Measurements from ENCODE around the gene FBXO40. TPM values are rescaled to one million over a fixed set of nuclear protein-coding genes. Genes with fewer than 3 reads are reported as not detected.

FBXO40 gene, protein sequence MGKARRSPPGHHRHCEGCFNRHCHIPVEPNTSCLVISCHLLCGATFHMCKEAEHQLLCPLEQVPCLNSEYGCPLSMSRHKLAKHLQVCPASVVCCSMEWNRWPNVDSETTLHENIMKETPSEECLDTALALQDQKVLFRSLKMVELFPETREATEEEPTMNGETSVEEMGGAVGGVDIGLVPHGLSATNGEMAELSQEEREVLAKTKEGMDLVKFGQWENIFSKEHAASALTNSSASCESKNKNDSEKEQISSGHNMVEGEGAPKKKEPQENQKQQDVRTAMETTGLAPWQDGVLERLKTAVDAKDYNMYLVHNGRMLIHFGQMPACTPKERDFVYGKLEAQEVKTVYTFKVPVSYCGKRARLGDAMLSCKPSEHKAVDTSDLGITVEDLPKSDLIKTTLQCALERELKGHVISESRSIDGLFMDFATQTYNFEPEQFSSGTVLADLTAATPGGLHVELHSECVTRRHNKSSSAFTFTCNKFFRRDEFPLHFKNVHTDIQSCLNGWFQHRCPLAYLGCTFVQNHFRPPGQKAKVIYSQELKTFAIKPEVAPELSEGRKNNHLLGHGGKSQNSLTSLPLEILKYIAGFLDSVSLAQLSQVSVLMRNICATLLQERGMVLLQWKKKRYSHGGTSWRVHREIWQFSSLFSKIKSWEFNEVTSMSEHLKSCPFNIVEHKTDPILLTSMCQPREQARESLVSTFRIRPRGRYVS
- 0.15 TPM for polyA plus RNA-seq (2013)

DNA sequence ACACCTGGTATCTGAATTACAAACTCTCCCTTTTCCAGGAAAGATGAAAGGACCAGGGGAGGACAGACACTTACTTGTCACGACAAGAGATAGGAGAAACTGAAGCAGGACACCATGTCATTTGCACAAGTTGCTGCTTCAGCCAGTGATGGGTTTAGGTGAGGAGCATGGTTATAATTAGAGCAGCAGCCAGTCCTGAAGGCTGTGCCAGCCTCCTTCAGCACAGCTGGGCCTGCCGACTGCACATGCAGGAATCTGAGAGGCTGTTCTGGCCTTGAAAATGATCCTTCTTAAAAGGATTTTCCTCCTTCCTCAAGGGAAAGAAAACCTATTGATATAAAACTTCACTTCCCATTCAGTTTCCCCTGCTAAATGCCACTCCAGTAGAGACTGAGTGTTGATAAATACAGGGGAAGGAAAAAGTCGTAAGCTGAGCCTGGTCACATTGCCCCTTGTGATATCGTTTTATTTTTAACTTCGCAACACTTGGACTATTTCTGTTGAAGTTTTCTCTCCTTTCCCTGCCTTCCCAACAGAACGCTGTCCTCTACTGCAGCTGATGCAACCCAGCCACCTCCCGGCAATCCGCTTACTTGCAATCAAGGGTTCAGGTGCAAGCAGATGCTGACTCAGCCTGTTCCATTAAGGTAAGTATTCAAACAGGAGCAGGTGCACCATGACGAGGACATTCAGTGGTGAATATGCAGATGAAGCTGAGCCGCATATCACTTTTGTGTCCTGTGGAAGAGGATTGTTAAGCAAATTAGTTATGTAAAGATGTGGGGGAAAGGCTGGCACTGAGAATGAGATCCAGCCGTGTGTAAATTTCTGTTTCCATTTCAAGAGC, at the start of gene FBXO40:
TSS of gene FBXO40 (plus strand) at position 524 of the 847 bp plus-strand sequence. CDS start 27,197 bp downstream, outside the sequence.
- H3K4me1 ChIP-seq (ENCODE audit: control extremely low read depth in 1 of 4, control insufficient read depth in 4 of 4, insufficient read depth in 4 of 4, low read length in 3 of 4) = no peaks in the 10 kb centered on the region
- H3K4me3 ChIP-seq (ENCODE audit: control insufficient read depth in 1 of 7, extremely low read depth in 1 of 7, insufficient read depth in 4 of 7, low read depth in 2 of 7, low read length in 6 of 7) = no peak within 1 kb of the TSS
- no peaks in the 10 kb centered on the region for H3K36me3 ChIP-seq (ENCODE audit: control insufficient read depth in 4 of 4, insufficient read depth in 4 of 4, low read length in 3 of 4)
- POLR2A ChIA-PET = no interaction called here
- CTCF ChIA-PET = interaction anchor here (1.3 kb wide), 1 partner anchor 11 kb away, joined by 3 read pairs; no protein-coding TSS in a partner anchor
- 84% methylated on average over 10 of the region's 11 CpGs for WGBS (ENCODE audit: insufficient coverage)
- no peaks in the 10 kb centered on the region for H3K9me3 ChIP-seq (ENCODE audit: control extremely low read depth in 1 of 5, control insufficient read depth in 4 of 5, insufficient read depth in 2 of 5, low read depth in 1 of 5, low read length in 4 of 5)
- DNase-seq = no peak
- H3K27ac ChIP-seq (ENCODE audit: insufficient read depth in 1 of 2, low read depth in 1 of 2, low read length in 2 of 2, poor library complexity in 1 of 2, severe bottlenecking in 2 of 2) = no peak within 1 kb of the TSS
- no peaks in the 10 kb centered on the region for H3K27me3 ChIP-seq (replicated peaks in 2 of 5; ENCODE audit: control insufficient read depth in 4 of 5, insufficient read depth in 5 of 5, low read length in 4 of 5)

DNA sequence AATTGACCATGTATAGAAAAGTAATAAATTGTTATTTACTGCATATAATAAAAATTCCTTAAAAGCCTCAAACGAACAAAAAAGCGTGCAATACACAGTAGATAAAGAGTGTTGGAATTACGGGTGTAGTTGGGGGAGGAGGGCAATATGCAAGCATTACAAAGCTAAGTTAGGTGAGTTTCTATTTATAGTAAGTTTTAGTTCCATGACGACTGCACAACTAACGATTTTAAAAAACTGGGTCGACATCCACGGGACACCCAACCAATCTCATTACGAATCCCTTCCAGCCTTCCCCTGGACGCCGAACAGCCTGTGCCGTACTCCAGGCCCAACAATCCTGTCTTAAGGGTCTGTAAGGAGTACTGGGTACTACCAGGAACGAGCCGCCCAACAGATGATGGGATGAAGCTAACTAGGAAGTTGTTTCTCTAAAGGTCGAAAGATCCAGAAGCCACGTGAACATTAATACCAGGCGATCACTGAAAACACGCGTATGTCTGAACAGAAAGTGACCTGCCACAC, 48.1 kb upstream of the FBXO40 start:
- POLR2A ChIA-PET = no interaction called here
- WGBS (ENCODE audit: insufficient coverage) = 7% methylated on average over 12 of the region's 18 CpGs
- H3K36me3 ChIP-seq (ENCODE audit: control insufficient read depth in 4 of 4, insufficient read depth in 4 of 4, low read length in 3 of 4) = peaks cover 0 to 21% (median 5%) of the 10 kb centered on the region in 4 experiments
- no peaks in the 10 kb centered on the region for H3K9me3 ChIP-seq (ENCODE audit: control extremely low read depth in 1 of 5, control insufficient read depth in 4 of 5, insufficient read depth in 2 of 5, low read depth in 1 of 5, low read length in 4 of 5)
- CTCF ChIA-PET = interaction anchor here (1.2 kb wide), 1 partner anchor 15 kb away, joined by 5 read pairs; no protein-coding TSS in a partner anchor
- H3K27me3 ChIP-seq (replicated peaks in 2 of 5; ENCODE audit: control insufficient read depth in 4 of 5, insufficient read depth in 5 of 5, low read length in 4 of 5) = no peaks in the 10 kb centered on the region
- peak overlapping the region in 1 of 2 experiments; percentile 59 for H3K27ac ChIP-seq (ENCODE audit: insufficient read depth in 1 of 2, low read depth in 1 of 2, low read length in 2 of 2, poor library complexity in 1 of 2, severe bottlenecking in 2 of 2)
- H3K4me3 ChIP-seq (ENCODE audit: control insufficient read depth in 1 of 7, extremely low read depth in 1 of 7, insufficient read depth in 4 of 7, low read depth in 2 of 7, low read length in 6 of 7) = peak overlapping the region; percentile 76 to 99 (median 94)
- DNase-seq = peak in 1 of 3 donors; percentile 18
- peaks cover 5 to 20% (median 11%) of the 10 kb centered on the region in 4 experiments for H3K4me1 ChIP-seq (ENCODE audit: control extremely low read depth in 1 of 4, control insufficient read depth in 4 of 4, insufficient read depth in 4 of 4, low read length in 3 of 4)

DNA sequence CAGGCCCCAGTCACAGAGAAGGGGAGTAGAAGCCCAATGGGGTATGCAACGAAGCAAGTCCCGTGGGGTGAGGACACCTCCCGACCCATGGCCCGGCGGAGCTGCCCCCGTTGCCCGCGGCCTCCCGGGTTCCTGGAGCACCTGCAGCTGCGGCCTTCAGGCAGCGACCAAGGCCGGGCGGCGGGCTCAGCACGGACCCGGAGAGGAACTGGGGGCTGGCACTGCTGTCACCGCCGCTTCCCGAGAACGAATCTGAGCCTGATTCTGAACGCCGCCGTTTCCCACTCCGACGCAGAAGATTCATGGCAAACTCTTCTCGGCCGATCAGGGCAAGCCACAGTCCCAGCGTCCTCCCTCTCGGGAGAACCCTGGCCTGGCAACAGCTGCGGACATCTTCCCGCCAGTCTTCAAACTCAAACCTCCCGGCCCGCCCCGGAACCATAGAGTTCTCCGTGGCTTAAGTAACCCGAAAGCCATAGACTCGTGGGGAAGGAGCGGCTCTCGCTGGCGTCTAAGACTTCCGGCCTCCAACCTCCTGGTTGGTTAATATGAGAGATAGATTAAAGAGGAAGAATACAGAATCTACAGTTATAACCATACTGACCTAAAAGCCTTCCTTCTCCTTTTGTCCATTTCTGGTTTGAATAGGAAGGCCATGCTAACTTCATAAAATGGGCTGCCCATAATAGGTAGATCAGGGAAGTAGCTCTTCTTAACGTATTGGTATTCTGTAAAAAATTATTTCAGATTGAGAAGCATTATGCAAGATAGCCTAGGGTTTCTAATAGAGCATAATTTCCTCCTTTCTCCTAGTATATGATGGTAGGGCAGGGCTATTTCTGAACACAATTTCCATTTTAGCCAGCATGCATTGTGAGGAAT, 47.4 kb upstream of the FBXO40 start, which contains the start of gene POLQ:
TSS of gene POLQ (minus strand) at position 415 of the 882 bp plus-strand sequence. CDS start at position 304, 111 bp downstream.
- POLR2A ChIA-PET = no interaction called here
- H3K27me3 ChIP-seq (replicated peaks in 2 of 5; ENCODE audit: control insufficient read depth in 4 of 5, insufficient read depth in 5 of 5, low read length in 4 of 5) = no peaks in the 10 kb centered on the region
- peaks cover 0 to 15% (median 4%) of the 10 kb centered on the region in 4 experiments for H3K36me3 ChIP-seq (ENCODE audit: control insufficient read depth in 4 of 4, insufficient read depth in 4 of 4, low read length in 3 of 4)
- peaks cover 5 to 20% (median 11%) of the 10 kb centered on the region in 4 experiments for H3K4me1 ChIP-seq (ENCODE audit: control extremely low read depth in 1 of 4, control insufficient read depth in 4 of 4, insufficient read depth in 4 of 4, low read length in 3 of 4)
- peak; percentile 96 to 97 (median 97) for DNase-seq
- H3K9me3 ChIP-seq (ENCODE audit: control extremely low read depth in 1 of 5, control insufficient read depth in 4 of 5, insufficient read depth in 2 of 5, low read depth in 1 of 5, low read length in 4 of 5) = no peaks in the 10 kb centered on the region
- 0% methylated on average over 32 of the region's 42 CpGs for WGBS (ENCODE audit: insufficient coverage)
- H3K4me3 ChIP-seq (ENCODE audit: control insufficient read depth in 1 of 7, extremely low read depth in 1 of 7, insufficient read depth in 4 of 7, low read depth in 2 of 7, low read length in 6 of 7) = peak within 1 kb of the TSS; percentile 76 to 99 (median 94)
- CTCF ChIA-PET = interaction anchor here (0.6 to 1.6 kb wide), 6 partner anchors 15 to 1483 kb away, joined by 3 to 5 read pairs (median 4); no protein-coding TSS in a partner anchor
- peak within 1 kb of the TSS; percentile 43 to 85 for H3K27ac ChIP-seq (ENCODE audit: insufficient read depth in 1 of 2, low read depth in 1 of 2, low read length in 2 of 2, poor library complexity in 1 of 2, severe bottlenecking in 2 of 2)

DNA sequence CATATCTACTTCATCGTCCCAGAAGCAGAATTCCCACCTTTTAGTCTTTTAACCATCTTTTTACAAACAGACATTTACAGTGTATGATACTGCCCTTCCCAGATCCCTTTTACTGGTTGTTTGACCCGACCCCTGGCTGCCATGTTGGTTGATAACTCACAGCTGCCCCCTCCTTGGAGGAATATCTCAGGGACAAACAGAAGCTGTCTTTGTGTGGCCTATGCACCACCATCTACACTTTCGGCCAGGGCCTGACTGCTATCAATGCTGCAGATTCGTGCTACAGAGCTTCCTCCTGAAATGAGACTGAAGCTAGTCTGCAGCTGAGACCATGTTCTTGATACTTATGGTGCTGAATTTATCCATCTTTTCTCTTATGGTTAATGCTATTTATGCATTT, 40.8 kb upstream of the FBXO40 start:
- ChIA-PET CTCF (no interaction called here), POLR2A (no interaction called here)
- no peak overlapping the region for H3K27ac ChIP-seq (ENCODE audit: insufficient read depth in 1 of 2, low read depth in 1 of 2, low read length in 2 of 2, poor library complexity in 1 of 2, severe bottlenecking in 2 of 2)
- WGBS (ENCODE audit: insufficient coverage) = 96% methylated on average over 3 of the region's 4 CpGs
- H3K4me1 ChIP-seq (ENCODE audit: control extremely low read depth in 1 of 4, control insufficient read depth in 4 of 4, insufficient read depth in 4 of 4, low read length in 3 of 4) = no peaks in the 10 kb centered on the region
- H3K9me3 ChIP-seq (ENCODE audit: control extremely low read depth in 1 of 5, control insufficient read depth in 4 of 5, insufficient read depth in 2 of 5, low read depth in 1 of 5, low read length in 4 of 5) = no peaks in the 10 kb centered on the region
- H3K27me3 ChIP-seq (replicated peaks in 2 of 5; ENCODE audit: control insufficient read depth in 4 of 5, insufficient read depth in 5 of 5, low read length in 4 of 5) = no peaks in the 10 kb centered on the region
- H3K36me3 ChIP-seq (ENCODE audit: control insufficient read depth in 4 of 4, insufficient read depth in 4 of 4, low read length in 3 of 4) = no peaks in the 10 kb centered on the region
- DNase-seq = no peak
- no peak overlapping the region for H3K4me3 ChIP-seq (ENCODE audit: control insufficient read depth in 1 of 7, extremely low read depth in 1 of 7, insufficient read depth in 4 of 7, low read depth in 2 of 7, low read length in 6 of 7)

DNA sequence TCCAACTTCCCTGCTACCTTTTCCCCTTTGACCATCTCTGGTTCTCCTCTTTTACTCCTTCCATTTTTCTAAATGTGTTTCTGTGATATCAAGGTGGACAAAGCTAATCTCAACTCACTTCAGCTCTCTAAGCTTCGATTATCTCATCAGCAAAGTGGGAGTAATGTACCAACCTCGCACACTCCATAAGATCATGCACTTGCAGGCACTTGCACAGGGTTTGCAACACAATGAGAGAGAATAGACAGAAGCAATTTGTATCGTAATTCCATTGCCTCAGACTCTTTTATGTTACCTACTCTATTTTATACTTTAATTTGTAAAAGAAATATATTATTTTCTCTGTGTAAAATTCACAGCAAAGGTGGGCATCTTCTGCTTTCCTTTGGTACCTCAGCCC, 40.4 kb upstream of the FBXO40 start:
- POLR2A ChIA-PET = no interaction called here

DNA sequence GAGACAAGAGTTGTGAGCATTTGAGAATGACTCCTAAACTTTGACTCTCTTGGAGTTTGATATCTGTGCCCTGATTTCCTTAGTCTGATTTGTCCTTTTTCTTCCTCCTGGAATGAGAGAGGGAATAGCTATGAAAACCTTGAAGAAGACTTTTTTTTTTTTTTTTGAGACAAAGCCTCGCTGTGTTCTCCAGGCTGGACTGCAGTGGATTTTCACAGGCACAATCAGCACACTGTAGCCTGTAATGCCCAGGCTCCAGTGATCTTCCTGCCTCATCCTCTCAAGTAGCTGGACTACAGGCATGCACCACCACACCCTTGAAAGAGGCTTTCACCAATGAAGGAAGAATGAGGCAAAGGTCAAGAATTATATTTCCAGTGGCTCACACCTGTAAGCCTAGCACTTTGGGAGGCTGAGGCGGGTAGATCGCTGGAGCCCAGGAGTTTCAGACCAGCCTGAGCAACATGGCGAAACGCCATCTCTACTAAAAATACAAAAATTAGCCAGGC, 35.7 kb upstream of the FBXO40 start:
- POLR2A ChIA-PET = no interaction called here
- no peaks in the 10 kb centered on the region for H3K4me1 ChIP-seq (ENCODE audit: control extremely low read depth in 1 of 4, control insufficient read depth in 4 of 4, insufficient read depth in 4 of 4, low read length in 3 of 4)
- 100% methylated on average over 3 of the region's 5 CpGs for WGBS (ENCODE audit: insufficient coverage)
- CTCF ChIA-PET = no interaction called here
- no peaks in the 10 kb centered on the region for H3K27me3 ChIP-seq (replicated peaks in 2 of 5; ENCODE audit: control insufficient read depth in 4 of 5, insufficient read depth in 5 of 5, low read length in 4 of 5)
- DNase-seq = no peak
- H3K9me3 ChIP-seq (ENCODE audit: control extremely low read depth in 1 of 5, control insufficient read depth in 4 of 5, insufficient read depth in 2 of 5, low read depth in 1 of 5, low read length in 4 of 5) = no peaks in the 10 kb centered on the region
- H3K27ac ChIP-seq (ENCODE audit: insufficient read depth in 1 of 2, low read depth in 1 of 2, low read length in 2 of 2, poor library complexity in 1 of 2, severe bottlenecking in 2 of 2) = no peak overlapping the region
- H3K36me3 ChIP-seq (ENCODE audit: control insufficient read depth in 4 of 4, insufficient read depth in 4 of 4, low read length in 3 of 4) = no peaks in the 10 kb centered on the region
- H3K4me3 ChIP-seq (ENCODE audit: control insufficient read depth in 1 of 7, extremely low read depth in 1 of 7, insufficient read depth in 4 of 7, low read depth in 2 of 7, low read length in 6 of 7) = no peak overlapping the region

More for the DNA sequence above, 40.4 kb upstream of the FBXO40 start:
- Histone ChIP-seq H3K36me3 (ENCODE audit: control insufficient read depth in 4 of 4, insufficient read depth in 4 of 4, low read length in 3 of 4) (no peaks in the 10 kb centered on the region), H3K4me1 (ENCODE audit: control extremely low read depth in 1 of 4, control insufficient read depth in 4 of 4, insufficient read depth in 4 of 4, low read length in 3 of 4) (no peaks in the 10 kb centered on the region), H3K4me3 (ENCODE audit: control insufficient read depth in 1 of 7, extremely low read depth in 1 of 7, insufficient read depth in 4 of 7, low read depth in 2 of 7, low read length in 6 of 7) (no peak overlapping the region), H3K27me3 (replicated peaks in 2 of 5; ENCODE audit: control insufficient read depth in 4 of 5, insufficient read depth in 5 of 5, low read length in 4 of 5) (no peaks in the 10 kb centered on the region), H3K27ac (ENCODE audit: insufficient read depth in 1 of 2, low read depth in 1 of 2, low read length in 2 of 2, poor library complexity in 1 of 2, severe bottlenecking in 2 of 2) (no peak overlapping the region), H3K9me3 (ENCODE audit: control extremely low read depth in 1 of 5, control insufficient read depth in 4 of 5, insufficient read depth in 2 of 5, low read depth in 1 of 5, low read length in 4 of 5) (no peaks in the 10 kb centered on the region)
- no peak for DNase-seq
- CTCF ChIA-PET = no interaction called here
- WGBS (ENCODE audit: insufficient coverage) = 93% methylated on average over 2 of the region's 3 CpGs
